ENCODE data around the gene CARNS1. TPM values are rescaled to one million over a fixed set of nuclear protein-coding genes. Genes with fewer than 3 reads are reported as not detected.

CARNS1 gene
- total RNA-seq, 1 experiment from 2014 or later, result 1.1 TPM

DNA sequence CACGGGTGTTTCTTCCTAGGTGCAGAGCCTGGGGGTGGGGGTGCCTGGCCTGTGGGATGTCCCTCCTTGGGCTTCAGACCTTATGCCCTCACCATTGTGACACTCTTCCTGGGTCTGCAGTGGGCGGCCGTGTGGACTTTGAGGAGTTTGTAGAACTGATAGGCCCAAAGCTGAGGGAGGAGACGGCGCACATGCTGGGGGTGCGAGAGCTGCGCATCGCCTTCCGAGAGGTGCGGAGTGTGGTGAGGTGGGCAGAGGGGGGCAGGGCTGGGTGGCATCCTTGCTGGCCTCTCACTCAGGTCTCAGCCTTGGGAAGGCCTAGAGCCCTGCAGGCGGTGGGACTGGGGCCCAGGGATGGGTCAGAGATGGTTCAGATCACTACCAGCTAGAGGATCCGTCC is 42.0 kb downstream of the CARNS1 start:
- Histone ChIP-seq H2AFZ (ENCODE audit: low read length) (no peak overlapping the region), H3K4me2 (ENCODE audit: insufficient read depth, insufficient read length, low read length) (no peak overlapping the region), H3K18ac (ENCODE audit: insufficient read length, low read depth, low read length) (no peak overlapping the region), H4K91ac (ENCODE audit: insufficient read length, low read depth, low read length) (no peak overlapping the region), H3T11ph (ENCODE audit: low read length) (no peak overlapping the region), H3K79me1 (ENCODE audit: insufficient read depth, low read depth, low read length, poor library complexity, severe bottlenecking) (no peaks in the 10 kb centered on the region), H3K4me1 (ENCODE audit: insufficient read depth, low read length) (no peaks in the 10 kb centered on the region), H3K79me2 (ENCODE audit: insufficient read depth, low read length) (no peaks in the 10 kb centered on the region), H2BK5ac (ENCODE audit: insufficient read length, low read length) (no peak overlapping the region), H3K9me3 (ENCODE audit: control insufficient read depth, low read depth, low read length) (no peaks in the 10 kb centered on the region), H3K4ac (ENCODE audit: low read depth, low read length) (no peak overlapping the region; the same call in 1 of the 2 replicates), H4K8ac (replicated peaks; ENCODE audit: insufficient read length, low read depth, low read length) (no peak overlapping the region), H4K20me1 (ENCODE audit: control insufficient read depth, insufficient read depth, insufficient read length) (no peaks in the 10 kb centered on the region), H3K56ac (ENCODE audit: insufficient read length, low read depth, low read length) (no peak overlapping the region), H2AK5ac (ENCODE audit: insufficient read length, low read length) (no peak overlapping the region), H2BK15ac (ENCODE audit: low read depth, low read length) (no peak overlapping the region), H3K23me2 (ENCODE audit: insufficient read length, low read depth, low read length, poor library complexity, severe bottlenecking) (peaks cover 5% of the 10 kb centered on the region), H3K27me3 (ENCODE audit: insufficient read depth, low read length) (no peaks in the 10 kb centered on the region), H3K14ac (ENCODE audit: insufficient read depth, low read length) (no peak overlapping the region), H2BK12ac (ENCODE audit: insufficient read length, low read depth, low read length) (no peak overlapping the region), H4K5ac (ENCODE audit: insufficient read length, low read depth, low read length) (no peak overlapping the region), H3K23ac (ENCODE audit: insufficient read length, low read depth, low read length) (no peak overlapping the region), H2BK120ac (ENCODE audit: low read depth, low read length, poor library complexity, severe bottlenecking) (no peak overlapping the region), H3K27ac (ENCODE audit: insufficient read length, low read depth, low read length) (no peak overlapping the region), H2BK20ac (ENCODE audit: low read depth, low read length, poor library complexity, severe bottlenecking) (no peak overlapping the region), H3K9ac (ENCODE audit: extremely low read depth, insufficient read length, low read length) (no peak overlapping the region)
- H3K27me3 Mint-ChIP-seq (ENCODE audit: low read depth), result peaks cover 17% of the 10 kb centered on the region
- H3K4me3 Mint-ChIP-seq, result no peak overlapping the region; a peak in 2 of 5 replicates
- no CpG with 5 or more reads among the region's 12 CpGs for WGBS (ENCODE audit: extremely low coverage, insufficient read length, low lambda C conversion rate)
- no peak for DNase-seq
- H3K9me3 Mint-ChIP-seq, result no peaks in the 10 kb centered on the region; a peak in 1 of 5 replicates
- H3K27ac Mint-ChIP-seq, result no peak overlapping the region; a peak in 1 of 7 replicates
- H3K4me1 Mint-ChIP-seq, result no peaks in the 10 kb centered on the region
- H3K36me3 Mint-ChIP-seq (ENCODE audit: insufficient read depth in 1 of 3, low read depth in 3 of 3), result no peaks in the 10 kb centered on the region
- TF ChIP-seq, protein P1, sequence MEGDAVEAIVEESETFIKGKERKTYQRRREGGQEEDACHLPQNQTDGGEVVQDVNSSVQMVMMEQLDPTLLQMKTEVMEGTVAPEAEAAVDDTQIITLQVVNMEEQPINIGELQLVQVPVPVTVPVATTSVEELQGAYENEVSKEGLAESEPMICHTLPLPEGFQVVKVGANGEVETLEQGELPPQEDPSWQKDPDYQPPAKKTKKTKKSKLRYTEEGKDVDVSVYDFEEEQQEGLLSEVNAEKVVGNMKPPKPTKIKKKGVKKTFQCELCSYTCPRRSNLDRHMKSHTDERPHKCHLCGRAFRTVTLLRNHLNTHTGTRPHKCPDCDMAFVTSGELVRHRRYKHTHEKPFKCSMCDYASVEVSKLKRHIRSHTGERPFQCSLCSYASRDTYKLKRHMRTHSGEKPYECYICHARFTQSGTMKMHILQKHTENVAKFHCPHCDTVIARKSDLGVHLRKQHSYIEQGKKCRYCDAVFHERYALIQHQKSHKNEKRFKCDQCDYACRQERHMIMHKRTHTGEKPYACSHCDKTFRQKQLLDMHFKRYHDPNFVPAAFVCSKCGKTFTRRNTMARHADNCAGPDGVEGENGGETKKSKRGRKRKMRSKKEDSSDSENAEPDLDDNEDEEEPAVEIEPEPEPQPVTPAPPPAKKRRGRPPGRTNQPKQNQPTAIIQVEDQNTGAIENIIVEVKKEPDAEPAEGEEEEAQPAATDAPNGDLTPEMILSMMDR (conservative IDR thresholded peaks at IDR 0.05), result no peak
